Effector memory CD4-positive, alpha-beta T cell (primary cell): Measurements from ENCODE around the gene IQGAP3.

Experiments
- DNase-seq, 3 donors: peaks; one replicate each; pipeline ENCODE4 v3.0.0-alpha.2; 2020
- H3K27ac ChIP-seq: 2 replicates; pipeline ENCODE4 v1.7.0; 2013; ENCODE audit warnings: mild to moderate bottlenecking, low read length, moderate library complexity; ENCODE audit not compliant: insufficient read depth, poor library complexity, severe bottlenecking
- H3K27me3 ChIP-seq: replicated peaks from 2 replicates; pipeline ENCODE4 v1.7.0; 2013; ENCODE audit warnings: mild to moderate bottlenecking, low read length; ENCODE audit not compliant: insufficient read depth, control insufficient read depth, poor library complexity, severe bottlenecking
- H3K36me3 ChIP-seq: 2 replicates; pipeline ENCODE4 v1.7.0; 2013; ENCODE audit warnings: mild to moderate bottlenecking, low read length, moderate library complexity; ENCODE audit not compliant: control insufficient read depth, insufficient read depth
- H3K4me1 ChIP-seq: 2 replicates; pipeline ENCODE4 v1.7.0; 2013; ENCODE audit warnings: low read length, mild to moderate bottlenecking; ENCODE audit not compliant: control insufficient read depth, insufficient read depth, poor library complexity, severe bottlenecking
- H3K4me3 ChIP-seq: 2 replicates; pipeline ENCODE4 v1.7.0; 2013; ENCODE audit warnings: low read length, low read depth, mild to moderate bottlenecking; ENCODE audit not compliant: insufficient read depth, poor library complexity, severe bottlenecking
- H3K9me3 ChIP-seq: 2 replicates; pipeline ENCODE4 v1.7.0; 2013; ENCODE audit warnings: mild to moderate bottlenecking, low read length, moderate library complexity; ENCODE audit not compliant: control insufficient read depth

Gene IQGAP3

GRCh38 chr1:156602557-156602993 lies 30.2 kb upstream of the IQGAP3 start:
- H3K4me3 ChIP-seq = peak overlapping the region; percentile 4
- DNase-seq = no peak
- H3K9me3 ChIP-seq = no peaks in the 10 kb centered on the region
- H3K27me3 ChIP-seq = no peaks in the 10 kb centered on the region
- H3K36me3 ChIP-seq = peaks cover 13% of the 10 kb centered on the region
- H3K27ac ChIP-seq = no peak overlapping the region
- H3K4me1 ChIP-seq = peaks cover 5% of the 10 kb centered on the region

- H3K36me3 ChIP-seq = peaks cover 19% of the 10 kb centered on the region
- H3K27ac ChIP-seq = peak overlapping the region; percentile 72
- no peaks in the 10 kb centered on the region for H3K9me3 ChIP-seq
- peaks cover 5% of the 10 kb centered on the region for H3K4me1 ChIP-seq
- no peak for DNase-seq
- H3K27me3 ChIP-seq = no peaks in the 10 kb centered on the region
- H3K4me3 ChIP-seq = peak overlapping the region; percentile 79
These were observed 29.5 kb upstream of the IQGAP3 start for GRCh38 chr1:156601892-156602291.

- DNase-seq = peak; percentile 58 to 72 (median 66)
- no peaks in the 10 kb centered on the region for H3K9me3 ChIP-seq
- H3K36me3 ChIP-seq = peaks cover 25% of the 10 kb centered on the region
These were observed 28.9 kb upstream of the IQGAP3 start, which contains the start of gene GPATCH4 for GRCh38 chr1:156601122-156601830. Gene GPATCH4, minus strand, starts transcription at chr1:156601479.

GRCh38 chr1:156600733-156601121 lies 28.4 kb upstream of the IQGAP3 start:
- Histone ChIP-seq H3K36me3 (peaks cover 30% of the 10 kb centered on the region), H3K4me3 (peak overlapping the region; percentile 79), H3K4me1 (peaks cover 5% of the 10 kb centered on the region), H3K27ac (peak overlapping the region; percentile 72), H3K9me3 (no peaks in the 10 kb centered on the region), H3K27me3 (no peaks in the 10 kb centered on the region)
- DNase-seq = no peak

More at GRCh38 chr1:156601122-156601830, 28.9 kb upstream of the IQGAP3 start, which contains the start of gene GPATCH4:
- peak within 1 kb of the TSS; percentile 79 for H3K4me3 ChIP-seq
- no peaks in the 10 kb centered on the region for H3K27me3 ChIP-seq
- H3K4me1 ChIP-seq = peaks cover 5% of the 10 kb centered on the region
- H3K27ac ChIP-seq = peak within 1 kb of the TSS; percentile 72

- no peaks in the 10 kb centered on the region for H3K9me3 ChIP-seq
- no peak overlapping the region for H3K4me3 ChIP-seq
- peaks cover 38% of the 10 kb centered on the region for H3K36me3 ChIP-seq
- H3K4me1 ChIP-seq = peaks cover 5% of the 10 kb centered on the region
- no peak for DNase-seq
- H3K27ac ChIP-seq = peak overlapping the region; percentile 52
- H3K27me3 ChIP-seq = no peaks in the 10 kb centered on the region
These were observed 27.4 kb upstream of the IQGAP3 start for GRCh38 chr1:156599811-156600210.

GRCh38 chr1:156598731-156599432 lies 26.5 kb upstream of the IQGAP3 start:
- peaks cover 5% of the 10 kb centered on the region for H3K4me1 ChIP-seq
- H3K27ac ChIP-seq = peak overlapping the region; percentile 52
- no peaks in the 10 kb centered on the region for H3K27me3 ChIP-seq
- peaks cover 45% of the 10 kb centered on the region for H3K36me3 ChIP-seq
- no peaks in the 10 kb centered on the region for H3K9me3 ChIP-seq
- no peak overlapping the region for H3K4me3 ChIP-seq
- no peak for DNase-seq

- no peak overlapping the region for H3K4me3 ChIP-seq
- H3K27ac ChIP-seq = no peak overlapping the region
- H3K9me3 ChIP-seq = no peaks in the 10 kb centered on the region
- H3K36me3 ChIP-seq = peaks cover 45% of the 10 kb centered on the region
- no peak for DNase-seq
- no peaks in the 10 kb centered on the region for H3K27me3 ChIP-seq
- peaks cover 5% of the 10 kb centered on the region for H3K4me1 ChIP-seq
These were observed 25.8 kb upstream of the IQGAP3 start for GRCh38 chr1:156598125-156598524.

GRCh38 chr1:156596426-156596825 lies 24.1 kb upstream of the IQGAP3 start:
- no peak overlapping the region for H3K27ac ChIP-seq
- H3K9me3 ChIP-seq = no peaks in the 10 kb centered on the region
- H3K27me3 ChIP-seq = no peaks in the 10 kb centered on the region
- peaks cover 45% of the 10 kb centered on the region for H3K36me3 ChIP-seq
- DNase-seq = no peak
- no peak overlapping the region for H3K4me3 ChIP-seq
- peaks cover 6% of the 10 kb centered on the region for H3K4me1 ChIP-seq

- peaks cover 6% of the 10 kb centered on the region for H3K4me1 ChIP-seq
- DNase-seq = no peak
- H3K27me3 ChIP-seq = no peaks in the 10 kb centered on the region
- no peak overlapping the region for H3K27ac ChIP-seq
- H3K4me3 ChIP-seq = no peak overlapping the region
- H3K36me3 ChIP-seq = peaks cover 45% of the 10 kb centered on the region
- H3K9me3 ChIP-seq = no peaks in the 10 kb centered on the region
These were observed 22.7 kb upstream of the IQGAP3 start for GRCh38 chr1:156595016-156595415.

GRCh38 chr1:156594190-156594589 lies 21.8 kb upstream of the IQGAP3 start:
- Histone ChIP-seq H3K27me3 (no peaks in the 10 kb centered on the region), H3K27ac (no peak overlapping the region), H3K4me3 (no peak overlapping the region), H3K9me3 (no peaks in the 10 kb centered on the region), H3K4me1 (peaks cover 6% of the 10 kb centered on the region), H3K36me3 (peaks cover 45% of the 10 kb centered on the region)
- DNase-seq = no peak
